ENCODE data around the gene DLX6.
A peak's percentile ranks its signal among the peaks of the same experiment; 100 is the strongest.

DLX6 gene

GRCh38 chr7:97005183-97006054, at the start of gene DLX6:
Gene DLX6 (plus strand): TSS chr7:97005553. CDS start chr7:97005978, 425 bp downstream.
- peak; percentile 96 for DNase-seq (ENCODE audit: low spot score)

DNA sequence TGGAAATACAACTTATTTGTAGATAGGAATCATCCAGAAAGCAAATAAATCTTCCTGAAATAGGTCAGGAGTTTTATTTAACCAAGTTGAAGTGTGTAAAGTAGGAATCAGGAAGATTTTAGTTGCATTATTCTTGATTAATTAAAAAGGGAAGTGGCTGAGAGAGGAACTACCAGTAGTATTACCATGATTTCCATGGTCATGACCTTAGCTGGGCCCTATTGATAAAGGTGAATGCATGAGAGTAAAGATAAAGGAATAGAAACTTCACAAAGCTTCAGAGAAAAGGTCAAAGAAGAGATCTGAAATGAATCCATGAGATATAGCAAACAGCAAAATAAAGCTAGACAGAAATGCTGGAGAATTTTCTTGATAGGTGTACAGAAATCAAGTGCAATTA, 46.2 kb upstream of the DLX6 start:
- DNase-seq (ENCODE audit: low spot score), result no peak

- peak; percentile 71 for DNase-seq (ENCODE audit: low spot score)
These were observed 43.0 kb upstream of the DLX6 start for GRCh38 chr7:96962221-96962885.

GRCh38 chr7:96968981-96969380, 36.4 kb upstream of the DLX6 start:
- no peak for DNase-seq (ENCODE audit: low spot score)

- no peak for DNase-seq (ENCODE audit: low spot score)
These were observed 34.6 kb upstream of the DLX6 start for GRCh38 chr7:96970739-96971138.

DNA sequence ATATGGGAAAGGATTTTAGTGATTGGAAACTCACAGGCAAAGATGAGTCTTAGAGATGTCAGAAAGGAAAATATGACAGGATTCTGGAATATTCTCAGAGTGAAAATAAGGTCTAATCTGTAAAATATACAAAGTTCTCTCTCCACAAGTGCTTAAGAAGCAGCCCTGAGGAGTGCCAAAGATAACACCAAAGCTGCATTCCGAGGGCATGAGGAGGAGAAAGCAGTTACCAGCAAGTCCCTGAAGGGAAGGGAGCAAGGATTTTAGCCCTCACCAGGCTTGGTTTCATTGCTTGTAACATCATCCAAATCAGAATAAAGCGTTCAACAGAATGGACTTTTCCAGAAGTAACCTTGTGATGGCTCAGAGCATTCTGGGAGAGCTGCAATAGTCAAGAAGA, 31.4 kb upstream of the DLX6 start:
- DNase-seq (ENCODE audit: low spot score), result no peak

GRCh38 chr7:96976106-96976505, 29.2 kb upstream of the DLX6 start:
- no peak for DNase-seq (ENCODE audit: low spot score)

DNA sequence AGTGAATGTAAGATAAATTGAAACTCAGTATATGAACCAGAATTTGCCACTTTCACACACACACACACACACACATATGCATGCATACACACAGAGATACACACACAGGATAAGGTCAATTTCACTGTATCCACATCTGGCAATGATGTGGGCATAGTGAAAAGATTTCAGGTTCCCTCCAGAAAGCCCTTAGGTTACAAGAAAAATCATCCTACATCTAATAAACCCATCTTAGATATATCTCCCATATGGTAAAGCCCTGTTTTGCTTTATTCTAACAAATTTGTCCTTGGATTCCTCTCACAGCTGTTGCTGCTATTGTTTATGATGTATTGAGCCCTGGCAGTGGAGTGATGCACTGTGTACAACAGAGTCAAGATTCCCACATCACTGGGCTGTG, 27.9 kb upstream of the DLX6 start:
- DNase-seq (ENCODE audit: low spot score), result no peak

GRCh38 chr7:96979551-96980276, 25.6 kb upstream of the DLX6 start:
- no peak for DNase-seq (ENCODE audit: low spot score)

DNA sequence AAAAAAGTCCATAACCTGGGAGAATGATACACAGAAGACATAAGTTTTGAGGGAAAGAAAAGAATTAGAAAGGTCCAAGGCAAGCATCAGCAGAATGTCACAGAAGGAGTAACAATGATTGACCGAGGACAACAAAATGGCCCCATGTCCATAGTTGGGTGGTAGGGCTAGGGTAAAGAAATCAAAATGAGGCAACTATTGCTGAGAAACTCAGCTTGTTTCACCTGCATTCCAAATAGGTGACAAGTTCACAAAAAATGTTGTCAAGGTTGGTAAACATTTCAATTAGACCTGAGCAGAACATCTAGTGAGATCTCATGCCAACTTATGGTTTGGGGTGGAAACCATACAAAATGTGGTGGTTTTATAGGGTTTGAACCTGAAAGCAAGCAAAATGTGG, 22.8 kb upstream of the DLX6 start:
- no peak for DNase-seq (ENCODE audit: low spot score)

- DNase-seq (ENCODE audit: low spot score), result no peak
These were observed 19.4 kb upstream of the DLX6 start for GRCh38 chr7:96985992-96986391.

- no peak for DNase-seq (ENCODE audit: low spot score)
These were observed 18.5 kb upstream of the DLX6 start for GRCh38 chr7:96986901-96987300.

- no peak for DNase-seq (ENCODE audit: low spot score)
These were observed 17.6 kb upstream of the DLX6 start for GRCh38 chr7:96987719-96988118.

DNA sequence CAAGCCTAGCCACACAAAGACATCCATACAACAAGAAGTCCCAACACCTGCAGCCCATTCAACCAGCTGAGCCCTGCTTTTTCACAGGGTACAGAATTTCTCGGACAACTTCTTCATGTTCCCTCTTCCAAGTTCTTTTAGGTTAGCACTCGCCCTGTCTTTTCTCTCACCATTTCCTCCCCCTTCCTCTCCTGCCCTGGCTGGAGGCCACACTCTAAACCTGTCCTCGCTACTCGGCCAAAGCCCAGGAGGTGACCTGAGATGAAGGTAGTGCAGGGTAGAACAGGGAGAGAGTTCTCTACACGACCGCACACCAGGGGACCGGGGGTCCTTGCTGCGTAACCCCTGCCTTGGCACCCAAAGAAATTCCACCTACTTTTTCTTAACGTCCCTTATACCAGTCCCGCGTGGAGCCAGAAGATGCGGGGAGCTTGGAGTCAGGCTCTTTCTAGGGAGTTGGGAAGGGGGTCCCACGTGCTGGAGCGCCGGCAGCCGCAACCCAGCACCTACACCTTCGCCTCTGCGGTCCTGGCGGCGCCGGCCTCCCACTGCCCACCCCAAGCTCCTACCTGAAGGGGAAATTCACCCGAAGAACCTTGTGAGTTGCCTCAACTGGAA, 16.0 kb upstream of the DLX6 start:
- no peak for DNase-seq (ENCODE audit: low spot score)

DNA sequence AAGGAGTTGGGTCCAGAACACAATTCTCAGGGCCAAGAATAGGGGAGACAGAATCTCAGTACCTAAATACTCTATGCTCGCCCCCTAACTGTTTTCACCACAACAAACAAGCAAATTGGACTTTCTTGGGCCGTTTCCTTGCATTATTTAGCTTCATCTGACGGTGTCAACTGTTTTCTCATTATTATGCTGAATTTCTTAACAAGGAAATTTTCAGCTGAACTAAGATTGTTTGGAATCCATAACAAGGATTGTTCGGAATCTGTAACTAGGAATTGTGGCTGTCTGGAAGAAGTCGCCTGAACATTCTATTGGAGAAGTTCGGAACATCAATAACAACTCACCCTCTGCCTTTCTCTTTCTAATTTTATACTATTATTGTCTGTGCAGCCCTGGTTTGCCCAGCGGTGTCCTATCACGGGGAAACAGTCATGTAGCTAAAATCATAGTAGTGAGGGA, 15.5 kb upstream of the DLX6 start:
- DNase-seq (ENCODE audit: low spot score), result no peak

- no peak for DNase-seq (ENCODE audit: low spot score)
These were observed 13.7 kb upstream of the DLX6 start for GRCh38 chr7:96991546-96992191.

DNA sequence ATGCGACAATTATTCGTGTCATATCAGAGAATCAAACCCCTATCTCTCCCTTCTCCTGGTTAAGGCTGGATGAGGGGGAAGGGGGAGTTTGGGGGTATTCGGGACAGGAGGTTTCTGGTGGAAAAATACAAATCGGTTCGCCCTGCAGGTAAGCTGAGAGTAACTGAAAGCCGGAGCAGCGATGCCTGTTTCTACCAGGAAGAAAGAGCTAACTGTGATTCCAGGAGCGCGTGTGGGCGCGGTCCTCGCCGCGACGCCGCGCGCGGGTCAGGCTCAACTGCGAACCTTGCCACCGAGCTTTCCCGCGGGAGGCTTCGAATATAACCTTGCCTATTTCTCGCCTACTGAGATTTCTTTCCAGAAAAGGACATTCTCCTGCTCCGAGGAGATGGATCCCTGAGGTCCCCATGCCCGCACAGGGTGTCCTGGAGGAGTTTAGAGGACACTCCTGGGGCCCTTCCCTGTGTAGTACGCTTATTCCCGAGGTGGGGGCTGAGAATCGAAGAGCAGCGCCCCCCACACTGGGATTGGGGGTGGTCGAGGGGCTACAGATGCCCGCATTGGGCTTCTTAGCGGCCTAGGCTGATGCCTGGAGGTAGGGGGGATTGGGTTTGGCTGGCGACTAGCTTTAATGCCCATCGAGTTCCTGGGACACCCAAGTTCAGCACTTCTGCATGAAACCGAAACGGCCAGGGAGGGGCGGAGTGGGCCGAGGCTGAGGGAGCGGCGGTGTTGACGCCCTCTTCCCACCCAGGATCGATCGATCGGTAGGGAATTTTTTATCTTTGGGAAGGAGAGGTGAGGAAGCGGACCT, 13.0 kb upstream of the DLX6 start:
- DNase-seq (ENCODE audit: low spot score), result no peak

DNA sequence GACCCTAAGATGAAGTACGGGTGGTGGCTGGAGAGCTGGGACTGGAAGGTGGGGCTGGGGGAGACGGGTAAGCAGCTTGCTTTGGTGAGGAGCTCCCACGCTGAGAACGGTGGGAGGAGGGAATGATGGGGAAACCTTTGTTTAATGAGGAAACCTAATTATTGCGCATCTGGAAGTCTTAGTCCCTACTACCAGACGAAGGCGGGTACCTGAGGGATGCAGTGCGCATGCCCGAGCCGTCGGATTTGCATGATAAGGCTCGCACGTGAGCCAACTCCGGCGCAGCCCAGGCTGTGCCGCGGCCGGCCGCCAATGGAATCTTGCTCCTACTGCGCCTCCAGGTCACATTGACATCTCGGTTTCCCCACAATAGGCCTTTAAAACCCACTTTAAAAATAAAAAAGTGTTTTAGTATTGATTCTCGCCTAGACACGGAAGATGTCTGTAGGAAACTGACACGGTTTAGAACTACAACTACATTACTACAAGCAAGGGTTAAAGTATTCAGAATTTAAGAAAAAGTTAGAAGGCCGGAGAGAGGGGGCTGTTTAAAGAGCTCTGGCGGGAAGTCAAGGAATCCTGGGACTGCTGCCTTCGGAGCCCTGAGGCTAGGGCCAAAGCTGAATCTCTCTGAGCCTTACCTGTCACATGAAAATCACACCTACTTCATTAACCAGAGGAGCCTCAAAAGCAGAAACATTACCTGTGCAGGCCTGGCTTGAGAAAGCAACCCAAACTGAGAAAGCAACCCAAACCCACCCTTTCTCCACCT, 12.1 kb upstream of the DLX6 start:
- no peak for DNase-seq (ENCODE audit: low spot score)

- DNase-seq (ENCODE audit: low spot score), result no peak
These were observed 11.4 kb upstream of the DLX6 start for GRCh38 chr7:96993980-96994379.
